Fibroblast of pulmonary artery (primary cell): ENCODE data around the gene ALDH4A1.

Source experiments
- DNase-seq: peaks from one replicate; pipeline ENCODE4 v3.0.0-alpha.2; 2010; ENCODE audit warnings: low read depth
- H3K4me3 ChIP-seq: replicated peaks from 2 replicates; pipeline ENCODE4 v1.5.1; 2011; ENCODE audit warnings: low read depth, mild to moderate bottlenecking, control low read depth, low read length, moderate library complexity
- CTCF ChIP-seq: IDR thresholded peaks from 2 replicates; pipeline ENCODE4 v1.5.1; 2011; ENCODE audit warnings: mild to moderate bottlenecking, control low read depth, low read length, inconsistent platforms; ENCODE audit errors: missing control alignments

ALDH4A1 gene

GRCh38 chr1:18886003-18886335, 16.4 kb downstream of the ALDH4A1 start:
- TF ChIP-seq CTCF: no peak
- peak; percentile 36 for DNase-seq
- H3K4me3 ChIP-seq: no peak overlapping the region

DNA sequence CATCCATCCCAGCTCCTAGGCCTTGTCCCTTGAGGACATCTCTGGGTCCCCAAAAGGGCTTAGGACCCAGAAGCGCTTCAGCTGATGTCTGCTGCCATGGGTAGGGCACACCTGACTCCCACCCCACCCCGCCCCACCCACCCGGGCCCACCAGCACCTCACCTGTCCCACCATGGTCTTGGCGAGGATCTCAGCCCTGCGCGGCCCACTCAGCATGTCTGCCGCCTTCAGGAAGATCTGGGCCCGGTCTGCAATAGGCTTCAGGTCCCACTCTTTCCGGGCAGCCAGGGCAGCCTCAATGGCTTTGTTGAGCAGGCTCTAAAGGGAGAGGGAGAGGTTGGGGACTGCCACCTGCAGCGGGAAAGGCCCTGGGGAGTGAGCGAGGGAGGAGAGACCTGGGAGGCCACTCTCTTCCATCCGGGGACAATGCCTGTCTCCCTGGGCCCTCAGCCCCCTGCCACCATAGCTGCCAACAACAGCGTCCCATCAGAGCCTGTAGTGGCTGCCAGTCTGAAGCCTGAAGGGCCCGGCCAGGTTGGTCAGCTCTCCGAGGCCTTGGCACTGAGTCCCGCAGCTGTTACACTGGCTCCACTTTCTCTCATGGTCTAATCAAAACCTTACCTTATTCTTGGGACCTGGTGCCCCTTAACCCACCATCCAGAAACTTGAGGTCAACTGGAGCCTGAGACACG, 16.9 kb downstream of the ALDH4A1 start:
- TF ChIP-seq CTCF: no peak
- DNase-seq: no peak
- no peak overlapping the region for H3K4me3 ChIP-seq

- H3K4me3 ChIP-seq: no peak overlapping the region
- TF ChIP-seq CTCF: no peak
- DNase-seq: no peak
Measured at GRCh38 chr1:18884727-18885126, 17.6 kb downstream of the ALDH4A1 start.

DNA sequence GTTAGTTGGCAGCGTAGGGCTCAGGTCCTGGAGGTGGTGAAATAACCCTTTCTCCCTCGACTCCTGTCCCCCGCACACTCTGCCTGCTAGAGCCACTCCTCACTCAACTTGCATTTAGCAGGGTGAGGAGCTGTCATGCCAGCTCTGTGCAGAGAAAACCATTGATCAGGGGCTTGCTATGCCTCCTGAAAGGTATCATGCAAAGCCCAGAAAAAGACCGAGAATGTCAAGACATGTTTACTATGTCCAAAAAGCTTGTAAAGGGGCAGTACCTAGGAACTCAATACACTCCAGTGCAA, 18.0 kb downstream of the ALDH4A1 start:
- H3K4me3 ChIP-seq: no peak overlapping the region
- no peak for DNase-seq
- TF ChIP-seq CTCF: no peak

- DNase-seq: peak; percentile 78
- H3K4me3 ChIP-seq: no peak overlapping the region
- peak; percentile 94 for TF ChIP-seq CTCF
Measured at GRCh38 chr1:18883636-18884418, 18.5 kb downstream of the ALDH4A1 start.

- no peak for DNase-seq
- H3K4me3 ChIP-seq: no peak overlapping the region
- no peak for TF ChIP-seq CTCF
Measured at GRCh38 chr1:18883079-18883478, 19.3 kb downstream of the ALDH4A1 start.

- DNase-seq: peak; percentile 20
- no peak overlapping the region for H3K4me3 ChIP-seq
- no peak for TF ChIP-seq CTCF
Measured at GRCh38 chr1:18882486-18882885, 19.9 kb downstream of the ALDH4A1 start.
